D721Med (cell line): Measurements from ENCODE around the gene C1QTNF6.

Experiments used
- DNase-seq: peaks from one replicate; pipeline ENCODE4 v3.0.0; 2011; ENCODE audit warnings: low spot score; ENCODE audit not compliant: insufficient read length
- FAIRE-seq: peaks from 2 replicates; lab custom pipeline; 2011; peaks lifted over from hg19 to GRCh38; lab: Jason Lieb, UNC
- CTCF ChIP-seq: IDR thresholded peaks from 2 replicates; pipeline ENCODE4 v1.5.1; 2012; ENCODE audit warnings: mild to moderate bottlenecking, control low read depth; ENCODE audit not compliant: insufficient read depth; ENCODE audit errors: missing control alignments

C1QTNF6 gene

GRCh38 chr22:37197451-37198257 is 9.6 kb upstream of the C1QTNF6 start:
- no peak for FAIRE-seq
- no peak for TF ChIP-seq CTCF
- no peak for DNase-seq

GRCh38 chr22:37196539-37197450 is 8.7 kb upstream of the C1QTNF6 start:
- FAIRE-seq (no peak), DNase-seq (no peak)
- no peak for TF ChIP-seq CTCF

GRCh38 chr22:37195921-37196320 is 7.9 kb upstream of the C1QTNF6 start:
- TF ChIP-seq CTCF = no peak
- DNase-seq (no peak), FAIRE-seq (no peak)

GRCh38 chr22:37194750-37195149 is 6.7 kb upstream of the C1QTNF6 start:
- no peak for TF ChIP-seq CTCF
- FAIRE-seq = no peak
- no peak for DNase-seq

- DNase-seq (no peak), FAIRE-seq (no peak)
- no peak for TF ChIP-seq CTCF
These were observed 5.7 kb upstream of the C1QTNF6 start for GRCh38 chr22:37193629-37194191.

GRCh38 chr22:37192741-37193140 is 4.7 kb upstream of the C1QTNF6 start:
- DNase-seq (no peak), FAIRE-seq (no peak)
- TF ChIP-seq CTCF = no peak
